Suppressor macrophage treated with lipopolysaccharide for 1 hour (primary cell): Measurements from ENCODE around the gene BORCS8.

Source experiments
- DNase-seq, 3 donors: peaks; one replicate each; pipeline ENCODE4 v3.0.0-alpha.2; 2020 to 2022

The BORCS8 gene

GRCh38 chr19:19213426-19214158 is 21.6 kb upstream of the BORCS8 start:
- DNase-seq: peak; percentile 31 to 56 (median 39)

- DNase-seq: no peak
Observed at GRCh38 chr19:19212916-19213315, 21.0 kb upstream of the BORCS8 start.

DNA sequence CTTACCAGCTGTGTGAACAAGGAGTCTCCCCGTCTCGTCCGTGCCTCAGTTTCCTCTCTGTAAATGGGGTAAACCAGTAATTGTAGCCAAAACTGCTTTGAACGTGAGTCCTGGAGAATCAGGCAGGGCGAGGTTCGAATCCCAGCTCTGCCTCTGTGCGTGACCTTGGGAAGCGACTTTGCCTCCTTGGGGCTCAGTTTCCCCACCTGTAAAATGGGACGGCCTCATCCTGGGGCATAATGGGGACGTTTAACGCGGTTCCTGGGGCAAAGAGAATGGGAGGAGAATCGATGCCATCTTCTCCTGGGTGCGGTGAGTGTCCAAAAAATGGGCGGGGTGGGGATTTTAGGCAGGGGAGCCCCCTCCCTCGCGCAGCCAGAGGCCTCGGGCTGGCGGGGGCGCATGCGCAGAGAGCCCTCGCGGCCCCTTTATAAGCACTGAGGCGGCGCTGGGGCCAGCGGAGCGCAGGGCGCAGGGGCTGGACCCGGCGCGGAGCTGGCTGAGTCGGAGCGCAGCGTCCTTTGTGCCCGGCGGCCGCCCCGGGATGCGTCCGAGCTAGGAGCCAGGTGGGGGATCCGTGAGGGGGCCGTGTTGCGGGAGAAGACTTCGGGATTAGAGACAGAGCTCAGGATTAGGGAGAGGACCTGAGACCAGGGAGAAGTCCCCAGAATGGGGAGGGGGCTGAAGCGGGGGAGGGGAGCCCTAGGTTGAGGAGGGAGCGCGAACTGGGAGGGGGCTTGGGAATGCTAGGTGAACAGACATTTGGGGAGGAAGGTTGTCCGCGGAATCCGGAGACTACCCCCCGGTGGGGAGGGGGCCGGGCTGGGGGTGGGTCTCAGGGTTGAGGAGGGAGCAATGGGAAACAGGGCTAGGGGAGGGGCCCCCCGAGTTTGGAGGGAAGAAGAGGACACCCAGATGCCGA is 19.8 kb upstream of the BORCS8 start, which contains the start of gene NCAN:
TSS of gene NCAN (plus strand) at position 460 of the 922 bp plus-strand sequence. CDS start 4,996 bp downstream, outside the sequence.
- DNase-seq: no peak

- DNase-seq: no peak
Observed at GRCh38 chr19:19209372-19209771, 17.4 kb upstream of the BORCS8 start.

DNA sequence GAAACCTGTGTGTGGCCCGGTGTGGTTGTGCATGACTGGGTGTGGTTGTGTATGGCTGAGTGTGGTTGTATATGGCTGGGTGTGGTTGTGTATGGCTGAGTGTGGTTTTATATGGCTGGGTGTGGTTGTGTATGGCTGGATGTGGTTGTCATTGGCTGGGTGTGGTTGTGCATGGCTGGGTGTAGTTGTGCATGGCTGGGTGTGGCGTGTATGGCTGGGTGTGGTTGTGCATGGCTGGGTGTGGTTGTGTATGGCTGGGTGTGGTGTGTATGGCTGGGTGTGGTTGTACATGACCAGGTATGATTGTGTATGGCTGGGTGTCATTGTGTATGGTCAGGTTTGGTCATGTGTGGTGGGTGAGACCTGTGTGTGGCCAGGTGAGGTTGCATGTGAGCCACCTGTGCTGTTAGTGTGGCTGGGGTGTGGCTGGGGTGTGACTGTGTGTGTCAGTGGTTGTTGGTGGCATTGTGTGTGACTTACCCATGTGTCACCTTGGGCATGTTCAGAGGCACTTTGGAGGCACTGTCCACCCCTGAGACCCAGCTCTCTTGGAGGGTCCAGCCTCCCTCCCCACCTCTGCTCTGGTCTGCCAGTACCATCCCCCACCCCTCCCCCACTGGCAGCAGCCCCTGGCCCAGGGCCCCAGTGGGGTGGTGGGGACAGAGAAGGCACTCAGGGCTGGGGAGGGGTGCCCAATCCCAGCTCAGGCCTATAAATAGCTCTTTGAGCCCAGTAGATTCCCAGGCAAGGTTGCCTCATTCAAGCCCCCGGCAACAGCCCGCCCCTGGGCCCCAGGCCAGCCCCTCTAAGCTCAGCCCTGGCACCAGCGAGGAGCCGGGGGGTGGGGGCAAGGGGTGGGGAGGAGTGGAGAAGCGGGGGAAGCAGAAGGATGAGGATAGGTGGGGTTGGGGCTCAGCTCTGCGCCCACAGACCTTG is 16.0 kb upstream of the BORCS8 start:
- no peak for DNase-seq

GRCh38 chr19:19206938-19207337 is 15.0 kb upstream of the BORCS8 start:
- no peak for DNase-seq

DNA sequence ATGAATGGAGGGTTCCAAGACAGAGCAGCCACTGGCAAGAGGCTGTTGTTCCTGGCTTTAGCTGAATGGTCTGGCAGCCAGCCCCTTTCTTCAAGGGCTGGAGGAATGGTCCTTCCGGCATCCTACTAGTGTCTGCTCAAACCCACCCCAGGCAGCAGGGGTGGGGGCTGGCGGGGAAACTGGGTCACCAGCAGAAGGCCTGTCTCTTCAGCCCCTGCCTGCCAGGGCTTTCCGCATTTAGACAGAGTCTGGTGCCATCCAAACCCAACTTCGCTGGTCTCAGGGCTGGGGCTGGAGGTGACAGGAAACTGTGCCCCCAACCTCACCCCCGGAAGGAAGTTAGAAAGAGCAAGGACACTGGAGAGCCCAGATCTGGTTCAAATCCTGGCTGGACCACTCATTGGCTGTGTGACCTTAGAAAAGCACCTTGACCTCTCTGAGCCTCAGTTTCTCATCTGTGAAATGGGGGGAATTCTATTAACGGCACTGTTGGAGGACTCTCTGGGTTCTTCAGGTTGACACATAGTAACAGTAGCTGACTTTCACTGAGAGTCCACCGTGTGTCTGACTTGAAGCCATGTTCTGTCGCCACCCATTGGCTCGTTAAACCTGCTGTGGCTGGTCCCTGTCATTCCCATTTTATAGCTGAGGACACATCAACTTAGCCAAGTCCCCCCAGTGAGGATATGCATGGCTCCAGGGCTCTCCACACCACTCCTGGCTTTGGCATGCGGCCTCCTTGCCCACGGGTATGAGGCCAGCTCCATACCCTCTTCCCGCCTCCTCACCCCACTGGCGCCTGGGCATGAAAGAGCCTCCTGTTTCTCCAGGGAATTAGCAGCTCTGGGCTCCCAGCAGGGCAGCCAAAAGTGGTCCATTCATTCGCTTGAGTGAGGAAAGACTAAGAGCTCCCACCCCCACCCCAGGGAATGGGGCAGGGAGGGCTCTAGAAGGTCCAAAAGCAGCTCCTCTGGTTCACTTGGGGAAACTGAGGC is 13.8 kb upstream of the BORCS8 start:
- no peak for DNase-seq

DNA sequence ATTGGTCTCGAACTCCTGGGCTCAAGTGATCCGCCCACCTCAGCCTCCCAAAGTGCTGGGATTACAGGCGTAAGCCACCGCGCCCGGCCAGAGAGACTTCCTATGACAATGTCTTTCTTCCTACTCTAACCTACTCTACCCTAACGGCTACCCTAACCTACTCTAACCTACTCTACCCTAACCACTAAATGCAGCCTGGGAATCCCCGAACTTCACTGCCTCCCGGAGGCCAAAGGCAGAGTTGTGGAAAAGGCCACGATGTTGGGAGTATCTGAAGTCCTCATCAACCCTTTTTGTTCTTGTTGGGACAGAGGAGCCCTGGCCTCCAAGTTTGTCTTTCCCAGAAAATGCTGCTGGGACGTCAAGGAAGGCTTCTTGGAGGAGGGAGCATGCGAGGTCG is 12.2 kb upstream of the BORCS8 start:
- no peak for DNase-seq

DNA sequence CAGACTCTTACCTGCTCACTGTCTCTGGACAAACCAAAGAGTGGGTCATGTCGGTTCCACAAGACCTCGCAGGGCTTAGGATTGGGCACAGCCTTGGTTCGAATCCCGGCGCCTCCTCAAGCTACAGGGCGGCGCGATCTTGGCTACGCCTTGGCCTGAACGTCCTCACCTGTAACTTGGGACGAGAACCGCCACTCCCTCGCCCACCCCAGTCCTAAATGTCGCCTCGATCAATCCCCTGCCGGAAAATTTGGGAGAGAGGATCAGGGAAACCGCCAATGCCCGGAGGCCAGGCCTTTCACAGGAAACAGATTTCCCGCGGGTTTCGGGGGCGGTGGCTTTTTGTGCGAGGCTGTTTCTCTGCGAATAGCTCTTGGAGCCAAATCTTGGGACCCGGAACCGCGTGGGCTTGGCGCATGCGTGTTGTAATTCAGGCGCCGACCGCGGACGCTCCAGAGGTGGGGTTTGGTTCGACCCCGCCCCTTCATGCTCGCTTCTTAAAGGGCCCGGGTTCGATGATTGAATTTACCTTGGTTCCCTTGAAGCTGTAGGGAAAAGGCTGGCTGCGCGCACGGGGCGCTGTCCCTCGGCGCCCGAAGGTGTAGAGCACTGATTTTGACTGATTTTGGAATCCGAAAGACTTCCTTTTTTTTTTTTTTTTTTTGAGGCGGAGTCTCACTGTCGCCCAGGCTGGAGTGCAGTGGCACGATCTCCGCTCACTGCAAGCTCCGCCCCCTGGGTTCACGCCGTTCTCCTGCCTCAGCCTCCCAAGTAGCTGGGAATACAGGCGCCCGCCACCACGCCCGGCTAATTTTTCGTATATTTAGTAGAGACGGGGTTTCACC is 11.3 kb upstream of the BORCS8 start, which contains the start of gene NR2C2AP:
TSS of gene NR2C2AP (minus strand) at position 403 of the 845 bp plus-strand sequence. CDS start at position 49, 354 bp downstream.
- DNase-seq: peak; percentile 95 to 98 (median 97)

GRCh38 chr19:19202707-19203011 is 10.7 kb upstream of the BORCS8 start:
- DNase-seq: no peak

DNA sequence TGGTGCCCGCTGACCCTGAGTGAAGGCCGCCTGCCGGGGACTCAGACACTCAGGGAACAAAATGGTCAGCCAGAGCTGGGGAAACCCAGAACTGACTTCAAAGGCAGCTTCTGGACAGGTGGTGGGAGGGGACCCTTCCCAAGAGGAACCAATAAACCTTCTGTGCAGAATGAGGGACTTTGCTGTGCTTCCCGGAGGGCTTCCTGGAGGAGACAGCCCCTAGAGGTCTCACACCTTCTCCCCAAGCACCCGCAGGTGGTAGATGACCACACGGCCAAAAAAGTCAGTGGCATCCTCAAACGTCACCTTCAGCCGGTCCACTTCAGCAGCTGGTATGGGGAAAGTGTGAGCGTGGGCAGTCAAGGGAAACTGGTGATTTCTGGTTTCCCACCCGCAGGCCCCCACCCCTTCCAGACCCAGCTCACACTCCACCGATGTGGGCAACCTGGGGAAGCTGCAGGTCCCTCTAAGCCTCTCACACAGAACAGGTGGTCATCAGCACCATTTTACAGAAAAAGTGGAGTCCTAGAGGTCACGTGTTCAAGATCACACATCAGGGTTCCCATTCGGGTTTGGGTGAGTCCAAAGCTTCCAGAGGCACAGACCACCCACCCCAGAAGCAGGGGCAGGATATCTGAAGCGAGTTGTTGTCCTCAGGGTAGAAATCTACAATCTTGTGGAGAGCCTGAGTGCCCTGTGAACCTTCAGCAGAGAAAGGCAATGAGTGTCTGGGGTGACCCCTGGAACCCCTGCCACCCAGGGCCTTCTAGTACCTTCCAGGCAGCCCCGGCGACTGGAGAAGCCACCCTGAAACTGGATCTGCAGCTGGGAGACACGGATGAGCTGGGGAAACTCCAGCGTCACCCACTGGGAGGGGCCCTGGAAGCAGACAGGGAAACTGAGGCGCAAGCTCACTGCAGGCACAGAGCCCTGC is 10.0 kb upstream of the BORCS8 start:
- no peak for DNase-seq

GRCh38 chr19:19193926-19194325 is 2.0 kb upstream of the BORCS8 start:
- no peak for DNase-seq

DNA sequence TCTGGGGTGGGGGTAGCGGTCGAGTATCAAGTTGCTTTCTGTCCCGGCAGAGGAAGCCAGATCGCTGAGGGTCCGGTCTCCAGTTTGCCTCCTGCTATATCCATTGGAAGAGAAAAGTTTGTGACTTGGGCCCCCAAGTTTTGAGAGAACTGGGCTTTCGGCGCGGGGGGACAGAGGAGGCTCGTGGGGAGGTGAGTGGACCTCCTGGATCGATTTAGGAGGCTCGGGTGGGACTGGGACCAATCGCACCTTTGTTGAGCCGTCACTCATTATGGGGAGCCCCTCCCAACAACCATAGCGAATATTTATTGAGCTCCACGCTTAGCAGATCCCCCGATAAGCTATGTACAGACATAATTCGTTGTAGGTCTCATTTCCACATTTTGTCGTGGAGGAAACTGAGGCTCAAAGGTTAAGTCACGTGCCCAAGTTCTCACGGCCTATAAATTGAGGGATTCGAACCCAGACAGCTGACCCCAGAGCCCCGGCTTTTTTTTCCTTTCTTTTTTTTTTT is 1.0 kb upstream of the BORCS8 start:
- DNase-seq: no peak

- DNase-seq: no peak
Observed at GRCh38 chr19:19191768-19192077, 229 bp downstream of the BORCS8 start.

- DNase-seq: no peak
Observed at GRCh38 chr19:19186742-19187141, 5.2 kb downstream of the BORCS8 start.

DNA sequence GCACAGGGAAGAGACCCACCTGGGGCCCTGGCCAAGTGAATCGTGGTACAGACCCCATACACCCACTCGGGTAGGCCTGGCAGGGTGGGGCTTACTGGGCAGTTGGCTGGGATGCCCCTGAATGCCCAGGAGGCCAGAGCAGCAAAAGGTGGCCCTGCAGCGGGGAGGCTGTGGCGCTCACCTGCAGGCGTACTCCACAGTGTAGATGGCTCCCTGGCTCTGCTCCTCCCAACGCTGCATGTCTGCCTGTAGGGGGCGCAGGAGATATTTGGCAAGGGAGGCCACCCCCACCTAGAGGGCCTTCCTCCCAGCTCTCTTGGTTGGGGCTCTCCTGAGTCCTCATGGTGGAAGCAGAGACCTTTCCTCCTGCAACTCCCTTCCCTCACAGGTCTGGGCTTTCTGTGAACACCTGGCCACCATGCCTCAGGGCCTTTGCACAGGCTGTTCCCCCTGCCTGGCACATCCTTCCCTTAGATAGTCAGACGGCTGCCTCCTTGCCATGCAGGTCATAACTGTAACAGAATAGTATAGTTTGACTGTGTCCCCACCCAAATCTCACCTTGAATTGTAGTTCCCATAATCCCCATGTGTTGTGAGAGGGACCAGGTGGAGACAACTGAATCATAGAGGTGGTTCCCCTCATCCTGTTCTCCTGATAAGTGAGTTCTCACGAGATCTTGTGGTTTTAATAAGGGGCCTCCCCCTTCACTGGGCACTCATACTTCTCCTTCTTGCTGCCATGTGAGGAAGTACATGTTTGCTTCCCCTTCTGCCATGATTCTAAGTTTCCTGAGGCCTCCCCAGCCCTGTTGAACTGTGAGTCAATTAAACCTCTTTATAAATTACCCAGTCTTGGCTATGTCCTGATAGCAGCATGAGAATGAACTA is 5.9 kb downstream of the BORCS8 start:
- peak in 2 of 3 donors; percentile 22 to 32 for DNase-seq

GRCh38 chr19:19181488-19181998 is 10.4 kb downstream of the BORCS8 start:
- no peak for DNase-seq
